HepG2 (cell line): Measurements from ENCODE around the gene EGFL8. TPM values are rescaled to one million over a fixed set of nuclear protein-coding genes. Genes with fewer than 3 reads are reported as not detected.
A peak's percentile ranks its signal among the peaks of the same experiment; 100 is the strongest.

ENCODE experiments used
- ATAC-seq: fragments of 200-7000 bp; cut with Tn5 transposase; 3 replicates; pipeline ENCODE4 v1.9.1; 2020; ENCODE audit warnings: mild to moderate bottlenecking, moderate library complexity
- BruUV-seq: library from RNA; stranded (reverse); fragments of 400-500 nt; replicated peaks from 2 replicates; lab custom pipeline; 2021; lab: Mats Ljungman, UMichigan
- CTCF ChIA-PET: fragments of 300-600 bp; formaldehyde crosslinking; extraction: SDS; loops from one replicate; lab custom pipeline; 2021; ENCODE audit warnings: low total read pairs, inconsistent platforms, low intra/inter-chr PET ratio; lab: Yijun Ruan, JAX
- POLR2A ChIA-PET: fragments of 350-600 bp; sonication (Branson Sonifier 250); formaldehyde crosslinking; loops from one replicate; lab custom pipeline; 2020; ENCODE audit warnings: antibody characterized with exemption, inconsistent platforms; lab: Yijun Ruan, JAX
- DNase-seq: peaks from one replicate; pipeline ENCODE4 v3.0.0-alpha.2; 2015; ENCODE audit warnings: low spot score
- FAIRE-seq: peaks from 3 replicates; lab custom pipeline; 2011; peaks lifted over from hg19 to GRCh38; lab: Jason Lieb, UNC
- H2AFZ ChIP-seq: one replicate; pipeline ENCODE4 v1.6.1; 2011; ENCODE audit warnings: low read length, inconsistent platforms
- H3K27ac ChIP-seq: fragments of 300-600 bp; 3 replicates; pipeline ENCODE4 v1.8.0; 2011; ENCODE audit warnings: mixed run types, mild to moderate bottlenecking, mixed read lengths, low read length, inconsistent platforms; ENCODE audit not compliant: insufficient read depth; ENCODE audit errors: extremely low read length
- H3K27me3 ChIP-seq, 2 experiments: fragments of 200-600 bp in 1 of 2; 2 replicates in 1 of 2; 3 replicates in 1 of 2; pipeline versions ENCODE4 v1.6.0 to v1.8.0; 2011; ENCODE audit warnings: low read length in 2 of 2, mild to moderate bottlenecking in 2 of 2, moderate library complexity in 2 of 2, inconsistent platforms in 1 of 2; ENCODE audit not compliant: insufficient read depth in 2 of 2, control insufficient read depth in 1 of 2
- H3K36me3 ChIP-seq, 2 experiments: fragments of 200-600 bp in 1 of 2; replicated peaks in 1 of 2; 2 replicates in 1 of 2; 3 replicates in 1 of 2; pipeline versions ENCODE4 v1.5.1 to v1.8.0; 2011; ENCODE audit warnings: low read length in 2 of 2, inconsistent platforms in 1 of 2; ENCODE audit not compliant: insufficient read depth in 2 of 2, control insufficient read depth in 1 of 2
- H3K4me1 ChIP-seq: 2 replicates; pipeline ENCODE4 v1.5.1; 2012; ENCODE audit warnings: low read length, inconsistent platforms; ENCODE audit not compliant: insufficient read depth
- H3K4me2 ChIP-seq: 2 replicates; pipeline ENCODE4 v1.6.0; 2011; ENCODE audit warnings: low read depth, low read length, inconsistent platforms
- H3K4me3 ChIP-seq, 3 experiments: fragments of 200-600 bp in 1 of 3; sonication (generic), shearing (Covaris generic) in 1 of 3; replicated peaks in 1 of 3; 2 replicates each; pipeline ENCODE4 v1.5.1; 2011 to 2016; ENCODE audit warnings: low read length in 3 of 3, inconsistent platforms in 2 of 3, low read depth in 2 of 3, mild to moderate bottlenecking in 2 of 3, control low read depth in 1 of 3, mixed read lengths in 1 of 3; ENCODE audit not compliant: insufficient read depth in 1 of 3
- H3K79me2 ChIP-seq: one replicate; pipeline ENCODE4 v1.6.1; 2011; ENCODE audit warnings: low read length, inconsistent platforms; ENCODE audit not compliant: insufficient read depth
- H3K9ac ChIP-seq: 2 replicates; pipeline ENCODE4 v1.6.0; 2011; ENCODE audit warnings: mild to moderate bottlenecking, low read depth, low read length, inconsistent platforms; ENCODE audit not compliant: insufficient read depth
- H3K9me3 ChIP-seq: 2 replicates; pipeline ENCODE4 v1.5.1; 2012; ENCODE audit warnings: mild to moderate bottlenecking, low read length
- H4K20me1 ChIP-seq: 2 replicates; pipeline ENCODE4 v1.6.0; 2011; ENCODE audit warnings: inconsistent platforms, mild to moderate bottlenecking, low read length, moderate library complexity; ENCODE audit not compliant: insufficient read depth
- ERF ChIP-seq: IDR thresholded peaks from 2 replicates; pipeline ENCODE4 v1.6.1; 2018; ENCODE audit warnings: missing biosample characterization, missing genetic modification reagents
- HNF1B ChIP-seq: sonication (generic); formaldehyde crosslinking; IDR thresholded peaks from 2 replicates; pipeline ENCODE4 v1.5.1; 2020; ENCODE audit warnings: mild to moderate bottlenecking, moderate library complexity, missing genetic modification reagents
- KLF16 ChIP-seq, 2 experiments: sonication (generic) in 1 of 2; formaldehyde crosslinking in 1 of 2; IDR thresholded peaks; 2 replicates each; pipeline versions ENCODE4 v1.6.1 to v1.8.0; 2016 to 2023; ENCODE audit warnings: missing genetic modification reagents in 2 of 2, missing compliant biosample characterization in 1 of 2
- MAX ChIP-seq: IDR thresholded peaks from 2 replicates; pipeline ENCODE4 v1.6.1; 2012; ENCODE audit warnings: inconsistent platforms
- NFE2L2 ChIP-seq: fragments of 150-350 bp; IDR thresholded peaks from 2 replicates; pipeline ENCODE4 v1.6.1; 2014; ENCODE audit warnings: low read length
- PATZ1 ChIP-seq: sonication (generic); formaldehyde crosslinking; IDR thresholded peaks from 2 replicates; pipeline ENCODE4 v1.4.0; 2020; ENCODE audit warnings: missing genetic modification reagents
- RFXAP ChIP-seq: sonication (generic); formaldehyde crosslinking; IDR thresholded peaks from 2 replicates; pipeline ENCODE4 v1.4.0; 2020; ENCODE audit warnings: missing genetic modification reagents, borderline replicate concordance
- SIX4 ChIP-seq: sonication (generic); formaldehyde crosslinking; IDR thresholded peaks from 2 replicates; pipeline ENCODE4 v1.4.0; 2020; ENCODE audit warnings: missing genetic modification reagents
- SKIL ChIP-seq: sonication (generic); formaldehyde crosslinking; IDR thresholded peaks from 2 replicates; pipeline ENCODE4 v1.8.0; 2022; ENCODE audit warnings: missing genetic modification reagents, mild to moderate bottlenecking, moderate library complexity, borderline replicate concordance
- ZBTB37 ChIP-seq: sonication (generic); formaldehyde crosslinking; IDR thresholded peaks from 2 replicates; pipeline ENCODE4 v1.4.0; 2020; ENCODE audit warnings: mild to moderate bottlenecking, missing genetic modification reagents
- ZNF160 ChIP-seq: sonication (generic); formaldehyde crosslinking; IDR thresholded peaks from 2 replicates; pipeline ENCODE4 v1.8.0; 2022; ENCODE audit warnings: mild to moderate bottlenecking, inconsistent platforms, missing genetic modification reagents
- ZNF180 ChIP-seq: sonication (generic); formaldehyde crosslinking; IDR thresholded peaks from 2 replicates; pipeline ENCODE4 v1.4.0; 2020; ENCODE audit warnings: low read depth, missing genetic modification reagents, borderline replicate concordance
- ZNF564 ChIP-seq: sonication (generic); formaldehyde crosslinking; IDR thresholded peaks from 2 replicates; pipeline ENCODE4 v1.8.1; 2023; ENCODE audit warnings: mild to moderate bottlenecking, missing genetic modification reagents
- ZNF780A ChIP-seq: sonication (generic); formaldehyde crosslinking; IDR thresholded peaks from 2 replicates; pipeline ENCODE4 v1.8.0; 2022; ENCODE audit warnings: mild to moderate bottlenecking, missing genetic modification reagents, moderate library complexity
- WGBS: methylation state at CpG from one replicate; pipeline ENCODE4 v1.1.6; 2017; ENCODE audit warnings: low lambda C conversion rate; 5-methylcytosine and 5-hydroxymethylcytosine counted together
- in situ Hi-C: cut with HindIII; loops from 2 replicates; pipeline ENCODE4 v1.10.0; 2017; ENCODE audit warnings: low pct_unique_long_range_greater_than_20kb; ENCODE audit not compliant: extremely low pct_ligation_motif_present
- intact Hi-C: fragments of 100-400 bp; cut with micrococcal nuclease; formaldehyde crosslinking; loops from one replicate; pipeline ENCODE4 v1.10.0; 2022; ENCODE audit not compliant: unreplicated experiment
- polyA plus RNA-seq, 8 experiments: library from polyadenylated mRNA; depleted of rRNA in 3 of 8; stranded (reverse) in 7 of 8; unstranded in 1 of 8; fragments of >200 nt; fragmentation: Illumina TruSeq in 4 of 8; extraction: Trizol in 4 of 8; gene quantifications; 2 replicates each; pipeline versions ENCODE4 v1.2.1 to v1.2.3, GENCODE V29; 2011 to 2016; ENCODE audit warnings: low read depth in 4 of 8, missing spikeins in 1 of 8, mixed read lengths in 1 of 8; ENCODE audit not compliant: insufficient read depth in 1 of 8
- total RNA-seq, 5 experiments: library from RNA; depleted of rRNA; stranded (reverse); fragments of >200 nt; fragmentation: Illumina TruSeq; extraction: Trizol; gene quantifications; 2 replicates each; pipeline ENCODE4 v1.2.3, GENCODE V29; 2016; ENCODE audit warnings: low read depth in 1 of 5

The EGFL8 gene
- total and polyA plus RNA-seq, 2 of the 13 experiments (the other 11 are each of a cell fraction or from before 2014, with no cell fraction given): 10.0 to 11.5 TPM

GRCh38 chr6:32152769-32153563 is 11.4 kb upstream of the EGFL8 start:
- peak overlapping the region; percentile 78 to 91 (median 88) for H3K4me3 ChIP-seq
- in situ Hi-C loops (loop anchor here (5.0 kb wide), 1 partner anchor 36 kb away; no protein-coding TSS in a partner anchor), intact Hi-C loops (no loop called here)
- DNase-seq: peak; percentile 48
- no peaks in the 10 kb centered on the region for H4K20me1 ChIP-seq
- no peaks in the 10 kb centered on the region; a peak in 1 of 5 replicates for H3K27me3 ChIP-seq
- H3K79me2 ChIP-seq: peaks cover 17% of the 10 kb centered on the region
- peaks cover 13 to 24% of the 10 kb centered on the region in 2 experiments for H3K36me3 ChIP-seq
- peaks cover 28% of the 10 kb centered on the region for H3K4me1 ChIP-seq
- CTCF ChIA-PET: interaction anchor here (1.5 to 4.3 kb wide), 3 partner anchors 34 to 65 kb away, joined by 4 to 97 read pairs (median 5); no protein-coding TSS in a partner anchor
- WGBS: 36% methylated on average over 35 of the region's 35 CpGs
- peak overlapping the region; percentile 91 for H3K9ac ChIP-seq
- peak overlapping the region; percentile 94 for H3K4me2 ChIP-seq
- FAIRE-seq: no peak
- ATAC-seq: peak; percentile 53
- peak overlapping the region; percentile 88 for H3K27ac ChIP-seq
- BruUV-seq: no TSS peak
- POLR2A ChIA-PET: interaction anchor here (0.5 to 2.6 kb wide), 9 partner anchors 10 to 43 kb away, joined by 3 to 35 read pairs (median 3); partner anchors contain the start of genes AGPAT1, ATF6B and FKBPL
- peak overlapping the region; percentile 8 for H2AFZ ChIP-seq
- no peaks in the 10 kb centered on the region for H3K9me3 ChIP-seq
- TF ChIP-seq NFE2L2 (0 out of 2 replicates have a peak, but pooled peaks have one; percentile 14), ZNF564 (CRISPR knock-in tag) (0 out of 2 replicates have a peak, but pooled peaks have one; percentile 25), ERF (CRISPR knock-in tag) (no peak), RFXAP (CRISPR knock-in tag) (no peak), MAX (peak; percentile 11; the same call in 1 of the 2 replicates), ZBTB37 (CRISPR knock-in tag) (0 out of 2 replicates have a peak, but pooled peaks have one; percentile 12), KLF16 (CRISPR knock-in tag; IDR thresholded peaks at IDR 0.05) (peak in 1 of 2 experiments; percentile 5; a peak in 1 of 4 replicates), ZNF160 (CRISPR knock-in tag) (0 out of 2 replicates have a peak, but pooled peaks have one; percentile 2), ZNF180 (CRISPR knock-in tag) (0 out of 2 replicates have a peak, but pooled peaks have one; percentile 81), PATZ1 (CRISPR knock-in tag) (peak; percentile 14; the same call in 1 of the 2 replicates), SKIL (CRISPR knock-in tag) (0 out of 2 replicates have a peak, but pooled peaks have one; percentile 35), SIX4 (no peak), HNF1B (peak; percentile 33), ZNF780A (CRISPR knock-in tag) (no peak)
